ENCODE measurements around the gene ATP8A2.

ATP8A2 gene

GRCh38 chr13:26024558-26024957 lies 652.8 kb downstream of the ATP8A2 start:
- no peak overlapping the region for H2AFZ ChIP-seq (ENCODE audit: low read length)
- no peak for TF ChIP-seq EZH2phosphoT487 (IDR thresholded peaks at IDR 0.05; ENCODE audit: low read length)
- TF ChIP-seq EZH2 (optimal IDR thresholded peaks at IDR 0.05; ENCODE audit: low read depth, low read length), result no peak
- no peak for TF ChIP-seq CTCF (IDR thresholded peaks at IDR 0.05; ENCODE audit: low read length)
- DNase-seq, result no peak

DNA sequence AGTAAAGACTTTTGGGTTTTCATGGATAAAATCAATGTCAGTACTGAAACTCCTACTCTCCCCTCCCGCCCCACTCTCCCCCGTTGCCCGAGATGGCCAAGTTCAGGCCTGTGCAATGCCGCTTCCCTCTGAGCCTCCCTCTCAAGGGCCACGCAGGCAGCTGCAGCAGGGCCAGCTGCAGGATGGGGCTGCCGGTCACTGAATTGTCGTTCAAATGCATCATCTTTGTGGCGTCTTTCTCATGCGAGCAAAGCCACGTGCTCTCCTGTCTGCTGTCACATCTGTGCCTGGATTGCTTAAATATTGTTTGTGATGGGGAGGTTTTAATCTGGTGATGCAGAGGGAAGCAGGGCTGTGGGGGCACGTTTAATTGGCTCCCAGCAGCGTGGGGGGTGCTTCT lies 653.4 kb downstream of the ATP8A2 start:
- Histone ChIP-seq H3K36me3 (replicated peaks; ENCODE audit: insufficient read depth, low read length) (no peaks in the 10 kb centered on the region), H4K20me1 (ENCODE audit: insufficient read depth, low read length) (no peaks in the 10 kb centered on the region), H3K4me3 (ENCODE audit: low read length) (no peak overlapping the region), H3K9me2 (replicated peaks; ENCODE audit: insufficient read depth, low read length) (no peaks in the 10 kb centered on the region), H3F3A (ENCODE audit: insufficient read depth, low read length) (no peaks in the 10 kb centered on the region), H3K4me2 (ENCODE audit: low read depth, low read length) (no peak overlapping the region), H3K79me2 (ENCODE audit: low read length) (no peaks in the 10 kb centered on the region), H3K9ac (ENCODE audit: low read length) (no peak overlapping the region), H3K9me3 (replicated peaks; ENCODE audit: insufficient read depth, low read length) (no peaks in the 10 kb centered on the region), H3K27ac (ENCODE audit: low read length) (no peak overlapping the region), H3K27me3 (replicated peaks; ENCODE audit: insufficient read depth, low read length) (no peaks in the 10 kb centered on the region), H2AFZ (ENCODE audit: low read length) (no peak overlapping the region), H3K4me1 (ENCODE audit: low read length) (no peaks in the 10 kb centered on the region)
- DNase-seq, result no peak
- TF ChIP-seq EZH2phosphoT487 (IDR thresholded peaks at IDR 0.05; ENCODE audit: low read length), result no peak
- TF ChIP-seq CTCF (IDR thresholded peaks at IDR 0.05; ENCODE audit: low read length), result no peak
- no peak for TF ChIP-seq EZH2 (optimal IDR thresholded peaks at IDR 0.05; ENCODE audit: low read depth, low read length)

More at GRCh38 chr13:26024558-26024957, 652.8 kb downstream of the ATP8A2 start:
- no peaks in the 10 kb centered on the region for H4K20me1 ChIP-seq (ENCODE audit: insufficient read depth, low read length)
- no peaks in the 10 kb centered on the region for H3K9me3 ChIP-seq (replicated peaks; ENCODE audit: insufficient read depth, low read length)
- H3K4me1 ChIP-seq (ENCODE audit: low read length), result no peaks in the 10 kb centered on the region
- no peak overlapping the region for H3K9ac ChIP-seq (ENCODE audit: low read length)
- no peaks in the 10 kb centered on the region for H3F3A ChIP-seq (ENCODE audit: insufficient read depth, low read length)
- H3K27ac ChIP-seq (ENCODE audit: low read length), result no peak overlapping the region
- H3K4me3 ChIP-seq (ENCODE audit: low read length), result no peak overlapping the region
- H3K36me3 ChIP-seq (replicated peaks; ENCODE audit: insufficient read depth, low read length), result no peaks in the 10 kb centered on the region
- no peaks in the 10 kb centered on the region for H3K27me3 ChIP-seq (replicated peaks; ENCODE audit: insufficient read depth, low read length)
- no peak overlapping the region for H3K4me2 ChIP-seq (ENCODE audit: low read depth, low read length)
- no peaks in the 10 kb centered on the region for H3K79me2 ChIP-seq (ENCODE audit: low read length)
- H3K9me2 ChIP-seq (replicated peaks; ENCODE audit: insufficient read depth, low read length), result no peaks in the 10 kb centered on the region

DNA sequence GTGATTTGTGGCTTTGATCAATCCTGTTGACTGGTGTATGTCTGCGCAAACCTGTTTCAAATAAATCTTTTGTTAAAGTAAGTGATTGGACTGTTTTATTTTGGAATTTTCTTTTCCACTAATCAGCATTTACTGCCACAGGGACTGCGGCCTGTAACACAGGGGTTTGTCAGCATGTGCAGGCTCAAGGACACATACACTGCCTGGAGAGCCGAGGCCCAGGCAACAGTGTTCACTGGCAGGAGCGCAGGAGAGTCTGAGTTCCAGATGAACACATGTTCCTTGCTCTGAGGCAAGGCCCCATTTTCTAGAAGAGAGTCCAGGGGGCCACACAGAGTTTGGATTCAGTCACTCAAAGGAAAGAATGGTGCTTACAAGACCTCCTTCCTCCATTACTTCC lies 654.0 kb downstream of the ATP8A2 start:
- Histone ChIP-seq H3K9me2 (replicated peaks; ENCODE audit: insufficient read depth, low read length) (no peaks in the 10 kb centered on the region), H2AFZ (ENCODE audit: low read length) (no peak overlapping the region), H4K20me1 (ENCODE audit: insufficient read depth, low read length) (no peaks in the 10 kb centered on the region), H3K79me2 (ENCODE audit: low read length) (no peaks in the 10 kb centered on the region), H3K9ac (ENCODE audit: low read length) (no peak overlapping the region), H3K36me3 (replicated peaks; ENCODE audit: insufficient read depth, low read length) (no peaks in the 10 kb centered on the region), H3K4me3 (ENCODE audit: low read length) (no peak overlapping the region), H3F3A (ENCODE audit: insufficient read depth, low read length) (no peaks in the 10 kb centered on the region), H3K4me1 (ENCODE audit: low read length) (no peaks in the 10 kb centered on the region), H3K27me3 (replicated peaks; ENCODE audit: insufficient read depth, low read length) (no peaks in the 10 kb centered on the region), H3K9me3 (replicated peaks; ENCODE audit: insufficient read depth, low read length) (no peaks in the 10 kb centered on the region), H3K4me2 (ENCODE audit: low read depth, low read length) (no peak overlapping the region), H3K27ac (ENCODE audit: low read length) (no peak overlapping the region)
- DNase-seq, result no peak
- TF ChIP-seq EZH2 (optimal IDR thresholded peaks at IDR 0.05; ENCODE audit: low read depth, low read length) (no peak), EZH2phosphoT487 (IDR thresholded peaks at IDR 0.05; ENCODE audit: low read length) (no peak), CTCF (IDR thresholded peaks at IDR 0.05; ENCODE audit: low read length) (no peak)

All from MM.1S (cell line).